HEK293 (cell line): Measurements from ENCODE around the gene TSPO.

Source experiments
- BCL11A ChIP-seq: fragments of 450-650 bp; formaldehyde crosslinking; IDR thresholded peaks from 2 replicates; pipeline ENCODE4 v1.5.1; 2016; ENCODE audit warnings: low read depth, missing biosample characterization, missing genetic modification characterization
- FEZF1 ChIP-seq: fragments of 450-650 bp; formaldehyde crosslinking; IDR thresholded peaks from 2 replicates; pipeline ENCODE4 v1.5.1; 2016; ENCODE audit warnings: missing biosample characterization, missing genetic modification characterization
- KLF7 ChIP-seq: fragments of 450-650 bp; formaldehyde crosslinking; IDR thresholded peaks from 2 replicates; pipeline ENCODE4 v1.5.1; 2016; ENCODE audit warnings: missing biosample characterization, missing genetic modification characterization, borderline replicate concordance
- KLF8 ChIP-seq: fragments of 450-650 bp; formaldehyde crosslinking; IDR thresholded peaks from 2 replicates; pipeline ENCODE4 v1.5.1; 2016; ENCODE audit warnings: missing biosample characterization, missing genetic modification characterization
- REPIN1 ChIP-seq: fragments of 450-650 bp; formaldehyde crosslinking; IDR thresholded peaks from 2 replicates; pipeline ENCODE4 v1.5.1; 2017; ENCODE audit warnings: missing biosample characterization, missing genetic modification characterization, low read depth
- SALL2 ChIP-seq: fragments of 450-650 bp; formaldehyde crosslinking; IDR thresholded peaks from 2 replicates; pipeline ENCODE4 v1.5.0; 2017; ENCODE audit warnings: missing biosample characterization, mild to moderate bottlenecking, missing genetic modification characterization, borderline replicate concordance
- SP2 ChIP-seq: fragments of 450-650 bp; formaldehyde crosslinking; IDR thresholded peaks from 2 replicates; pipeline ENCODE4 v1.5.1; 2016; ENCODE audit warnings: missing biosample characterization, missing genetic modification characterization
- YY2 ChIP-seq: fragments of 450-650 bp; formaldehyde crosslinking; IDR thresholded peaks from 2 replicates; pipeline ENCODE4 v1.5.1; 2016; ENCODE audit warnings: missing biosample characterization, missing genetic modification characterization
- ZBTB20 ChIP-seq: fragments of 450-650 bp; formaldehyde crosslinking; IDR thresholded peaks from 2 replicates; pipeline ENCODE4 v1.5.1; 2016; ENCODE audit warnings: missing biosample characterization, missing genetic modification characterization
- ZBTB48 ChIP-seq: fragments of 450-650 bp; formaldehyde crosslinking; IDR thresholded peaks from 2 replicates; pipeline ENCODE4 v1.5.1; 2016; ENCODE audit warnings: missing biosample characterization, missing genetic modification characterization
- ZNF202 ChIP-seq: fragments of 450-650 bp; formaldehyde crosslinking; IDR thresholded peaks from 2 replicates; pipeline ENCODE4 v1.5.1; 2016; ENCODE audit warnings: missing biosample characterization, missing genetic modification characterization, borderline replicate concordance
- ZNF24 ChIP-seq: fragments of 450-650 bp; formaldehyde crosslinking; IDR thresholded peaks from 2 replicates; pipeline ENCODE4 v1.5.1; 2016; ENCODE audit warnings: missing biosample characterization, missing genetic modification characterization
- ZNF341 ChIP-seq: fragments of 450-650 bp; formaldehyde crosslinking; IDR thresholded peaks from 2 replicates; pipeline ENCODE4; 2016; ENCODE audit warnings: low read depth, missing biosample characterization, missing genetic modification characterization
- ZNF600 ChIP-seq: fragments of 450-650 bp; formaldehyde crosslinking; IDR thresholded peaks from 2 replicates; pipeline ENCODE4 v1.5.1; 2016; ENCODE audit warnings: missing biosample characterization, missing genetic modification characterization
- ZNF623 ChIP-seq: fragments of 450-650 bp; formaldehyde crosslinking; IDR thresholded peaks from 2 replicates; pipeline ENCODE4 v1.5.1; 2016; ENCODE audit warnings: missing biosample characterization, missing genetic modification characterization
- ZNF664 ChIP-seq: fragments of 450-650 bp; formaldehyde crosslinking; IDR thresholded peaks from 2 replicates; pipeline ENCODE4 v1.5.1; 2016; ENCODE audit warnings: missing biosample characterization, missing genetic modification characterization
- ZNF677 ChIP-seq: fragments of 450-650 bp; IDR thresholded peaks from 2 replicates; pipeline ENCODE4 v1.5.0; 2018; ENCODE audit warnings: missing biosample characterization, mild to moderate bottlenecking, missing genetic modification characterization, moderate library complexity
- ZNF830 ChIP-seq: fragments of 450-650 bp; IDR thresholded peaks from 2 replicates; pipeline ENCODE4 v1.5.0; 2018; ENCODE audit warnings: missing biosample characterization, missing genetic modification characterization, low read depth, mild to moderate bottlenecking, moderate library complexity
- TF ChIP-seq, protein P1 (sequence below): fragments of 450-650 bp; formaldehyde crosslinking; IDR thresholded peaks from 2 replicates; pipeline ENCODE4 v1.5.1; 2016; ENCODE audit warnings: missing biosample characterization, missing genetic modification characterization, borderline replicate concordance
- TF ChIP-seq, protein P2 (sequence below): fragments of 450-650 bp; formaldehyde crosslinking; IDR thresholded peaks from 2 replicates; pipeline ENCODE4 v1.5.1; 2017; ENCODE audit warnings: missing biosample characterization, missing genetic modification characterization
- TF ChIP-seq, protein P3 (sequence below): fragments of 450-650 bp; formaldehyde crosslinking; IDR thresholded peaks from 2 replicates; pipeline ENCODE4 v1.5.1; 2017; ENCODE audit warnings: missing biosample characterization, missing genetic modification characterization
- TF ChIP-seq, protein P4 (sequence below): fragments of 450-650 bp; formaldehyde crosslinking; IDR thresholded peaks from 2 replicates; pipeline ENCODE4 v1.5.1; 2016; ENCODE audit warnings: missing biosample characterization, missing genetic modification characterization
- TF ChIP-seq, protein P5 (sequence below): fragments of 450-650 bp; formaldehyde crosslinking; IDR thresholded peaks from 2 replicates; pipeline ENCODE4 v1.5.1; 2016; ENCODE audit warnings: missing biosample characterization, missing genetic modification characterization
- TF ChIP-seq, protein P6 (sequence below): fragments of 450-650 bp; formaldehyde crosslinking; IDR thresholded peaks from 2 replicates; pipeline ENCODE4 v1.5.1; 2016; ENCODE audit warnings: missing biosample characterization, missing genetic modification characterization

Gene TSPO

DNA sequence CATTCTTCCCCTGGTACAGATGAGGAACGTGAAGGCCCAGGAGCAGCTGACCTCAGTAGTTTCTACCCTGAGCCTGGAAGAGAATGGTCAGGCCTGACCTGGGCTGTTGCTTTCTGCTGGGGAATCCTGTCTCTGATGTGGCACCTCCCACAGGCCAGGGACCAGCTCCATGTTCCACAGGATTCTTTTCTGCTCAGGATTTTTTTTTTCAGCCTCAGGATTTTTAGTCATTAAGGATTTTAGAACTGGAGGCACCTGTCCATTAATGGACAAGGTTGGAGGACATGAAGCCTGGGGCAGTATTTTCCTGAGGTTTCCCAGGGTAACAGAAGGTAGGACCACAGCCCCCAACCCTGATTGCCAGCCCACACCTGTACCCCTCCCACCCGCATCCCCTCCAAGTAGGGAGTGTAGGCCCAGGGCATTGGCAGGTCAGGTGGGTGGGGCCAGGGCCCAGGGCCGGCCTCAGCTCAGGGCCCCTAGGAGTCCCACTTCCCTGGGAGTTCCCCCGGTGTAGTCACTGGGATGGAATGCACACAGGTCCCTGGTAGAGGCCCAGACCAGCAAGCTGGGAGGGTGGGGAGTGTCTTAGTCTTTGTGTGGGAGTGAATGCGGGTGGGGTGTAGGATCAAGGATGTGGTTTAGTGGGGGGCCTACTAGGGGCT lies 24.7 kb upstream of the TSPO start (continued):
- TF ChIP-seq, protein P1, sequence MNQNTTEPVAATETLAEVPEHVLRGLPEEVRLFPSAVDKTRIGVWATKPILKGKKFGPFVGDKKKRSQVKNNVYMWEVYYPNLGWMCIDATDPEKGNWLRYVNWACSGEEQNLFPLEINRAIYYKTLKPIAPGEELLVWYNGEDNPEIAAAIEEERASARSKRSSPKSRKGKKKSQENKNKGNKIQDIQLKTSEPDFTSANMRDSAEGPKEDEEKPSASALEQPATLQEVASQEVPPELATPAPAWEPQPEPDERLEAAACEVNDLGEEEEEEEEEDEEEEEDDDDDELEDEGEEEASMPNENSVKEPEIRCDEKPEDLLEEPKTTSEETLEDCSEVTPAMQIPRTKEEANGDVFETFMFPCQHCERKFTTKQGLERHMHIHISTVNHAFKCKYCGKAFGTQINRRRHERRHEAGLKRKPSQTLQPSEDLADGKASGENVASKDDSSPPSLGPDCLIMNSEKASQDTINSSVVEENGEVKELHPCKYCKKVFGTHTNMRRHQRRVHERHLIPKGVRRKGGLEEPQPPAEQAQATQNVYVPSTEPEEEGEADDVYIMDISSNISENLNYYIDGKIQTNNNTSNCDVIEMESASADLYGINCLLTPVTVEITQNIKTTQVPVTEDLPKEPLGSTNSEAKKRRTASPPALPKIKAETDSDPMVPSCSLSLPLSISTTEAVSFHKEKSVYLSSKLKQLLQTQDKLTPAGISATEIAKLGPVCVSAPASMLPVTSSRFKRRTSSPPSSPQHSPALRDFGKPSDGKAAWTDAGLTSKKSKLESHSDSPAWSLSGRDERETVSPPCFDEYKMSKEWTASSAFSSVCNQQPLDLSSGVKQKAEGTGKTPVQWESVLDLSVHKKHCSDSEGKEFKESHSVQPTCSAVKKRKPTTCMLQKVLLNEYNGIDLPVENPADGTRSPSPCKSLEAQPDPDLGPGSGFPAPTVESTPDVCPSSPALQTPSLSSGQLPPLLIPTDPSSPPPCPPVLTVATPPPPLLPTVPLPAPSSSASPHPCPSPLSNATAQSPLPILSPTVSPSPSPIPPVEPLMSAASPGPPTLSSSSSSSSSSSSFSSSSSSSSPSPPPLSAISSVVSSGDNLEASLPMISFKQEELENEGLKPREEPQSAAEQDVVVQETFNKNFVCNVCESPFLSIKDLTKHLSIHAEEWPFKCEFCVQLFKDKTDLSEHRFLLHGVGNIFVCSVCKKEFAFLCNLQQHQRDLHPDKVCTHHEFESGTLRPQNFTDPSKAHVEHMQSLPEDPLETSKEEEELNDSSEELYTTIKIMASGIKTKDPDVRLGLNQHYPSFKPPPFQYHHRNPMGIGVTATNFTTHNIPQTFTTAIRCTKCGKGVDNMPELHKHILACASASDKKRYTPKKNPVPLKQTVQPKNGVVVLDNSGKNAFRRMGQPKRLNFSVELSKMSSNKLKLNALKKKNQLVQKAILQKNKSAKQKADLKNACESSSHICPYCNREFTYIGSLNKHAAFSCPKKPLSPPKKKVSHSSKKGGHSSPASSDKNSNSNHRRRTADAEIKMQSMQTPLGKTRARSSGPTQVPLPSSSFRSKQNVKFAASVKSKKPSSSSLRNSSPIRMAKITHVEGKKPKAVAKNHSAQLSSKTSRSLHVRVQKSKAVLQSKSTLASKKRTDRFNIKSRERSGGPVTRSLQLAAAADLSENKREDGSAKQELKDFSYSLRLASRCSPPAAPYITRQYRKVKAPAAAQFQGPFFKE, result no peak
- TF ChIP-seq FEZF1 (tag by site-specific recombination) (no peak), ZNF677 (tag by site-specific recombination) (no peak), ZNF600 (tag by site-specific recombination) (no peak), ZNF202 (no peak), BCL11A (tag by site-specific recombination) (no peak), SP2 (peak; percentile 36), KLF8 (no peak), YY2 (no peak), KLF7 (tag by site-specific recombination) (no peak), ZNF24 (tag by site-specific recombination) (no peak), ZNF341 (tag by site-specific recombination) (no peak), ZBTB48 (tag by site-specific recombination) (peak; percentile 83; the same call in 1 of the 2 replicates), ZBTB20 (tag by site-specific recombination) (peak; percentile 49; the same call in 1 of the 2 replicates), ZNF664 (tag by site-specific recombination) (no peak), ZNF830 (tag by site-specific recombination) (no peak), SALL2 (tag by site-specific recombination) (no peak), REPIN1 (tag by site-specific recombination) (no peak), ZNF623 (no peak)
- TF ChIP-seq, protein P2, sequence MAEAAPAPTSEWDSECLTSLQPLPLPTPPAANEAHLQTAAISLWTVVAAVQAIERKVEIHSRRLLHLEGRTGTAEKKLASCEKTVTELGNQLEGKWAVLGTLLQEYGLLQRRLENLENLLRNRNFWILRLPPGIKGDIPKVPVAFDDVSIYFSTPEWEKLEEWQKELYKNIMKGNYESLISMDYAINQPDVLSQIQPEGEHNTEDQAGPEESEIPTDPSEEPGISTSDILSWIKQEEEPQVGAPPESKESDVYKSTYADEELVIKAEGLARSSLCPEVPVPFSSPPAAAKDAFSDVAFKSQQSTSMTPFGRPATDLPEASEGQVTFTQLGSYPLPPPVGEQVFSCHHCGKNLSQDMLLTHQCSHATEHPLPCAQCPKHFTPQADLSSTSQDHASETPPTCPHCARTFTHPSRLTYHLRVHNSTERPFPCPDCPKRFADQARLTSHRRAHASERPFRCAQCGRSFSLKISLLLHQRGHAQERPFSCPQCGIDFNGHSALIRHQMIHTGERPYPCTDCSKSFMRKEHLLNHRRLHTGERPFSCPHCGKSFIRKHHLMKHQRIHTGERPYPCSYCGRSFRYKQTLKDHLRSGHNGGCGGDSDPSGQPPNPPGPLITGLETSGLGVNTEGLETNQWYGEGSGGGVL (tag by site-specific recombination), result peak; percentile 13; the same call in 1 of the 2 replicates
- TF ChIP-seq, protein P3, sequence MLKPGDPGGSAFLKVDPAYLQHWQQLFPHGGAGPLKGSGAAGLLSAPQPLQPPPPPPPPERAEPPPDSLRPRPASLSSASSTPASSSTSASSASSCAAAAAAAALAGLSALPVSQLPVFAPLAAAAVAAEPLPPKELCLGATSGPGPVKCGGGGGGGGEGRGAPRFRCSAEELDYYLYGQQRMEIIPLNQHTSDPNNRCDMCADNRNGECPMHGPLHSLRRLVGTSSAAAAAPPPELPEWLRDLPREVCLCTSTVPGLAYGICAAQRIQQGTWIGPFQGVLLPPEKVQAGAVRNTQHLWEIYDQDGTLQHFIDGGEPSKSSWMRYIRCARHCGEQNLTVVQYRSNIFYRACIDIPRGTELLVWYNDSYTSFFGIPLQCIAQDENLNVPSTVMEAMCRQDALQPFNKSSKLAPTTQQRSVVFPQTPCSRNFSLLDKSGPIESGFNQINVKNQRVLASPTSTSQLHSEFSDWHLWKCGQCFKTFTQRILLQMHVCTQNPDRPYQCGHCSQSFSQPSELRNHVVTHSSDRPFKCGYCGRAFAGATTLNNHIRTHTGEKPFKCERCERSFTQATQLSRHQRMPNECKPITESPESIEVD (tag by site-specific recombination), result no peak
- TF ChIP-seq, protein P4, sequence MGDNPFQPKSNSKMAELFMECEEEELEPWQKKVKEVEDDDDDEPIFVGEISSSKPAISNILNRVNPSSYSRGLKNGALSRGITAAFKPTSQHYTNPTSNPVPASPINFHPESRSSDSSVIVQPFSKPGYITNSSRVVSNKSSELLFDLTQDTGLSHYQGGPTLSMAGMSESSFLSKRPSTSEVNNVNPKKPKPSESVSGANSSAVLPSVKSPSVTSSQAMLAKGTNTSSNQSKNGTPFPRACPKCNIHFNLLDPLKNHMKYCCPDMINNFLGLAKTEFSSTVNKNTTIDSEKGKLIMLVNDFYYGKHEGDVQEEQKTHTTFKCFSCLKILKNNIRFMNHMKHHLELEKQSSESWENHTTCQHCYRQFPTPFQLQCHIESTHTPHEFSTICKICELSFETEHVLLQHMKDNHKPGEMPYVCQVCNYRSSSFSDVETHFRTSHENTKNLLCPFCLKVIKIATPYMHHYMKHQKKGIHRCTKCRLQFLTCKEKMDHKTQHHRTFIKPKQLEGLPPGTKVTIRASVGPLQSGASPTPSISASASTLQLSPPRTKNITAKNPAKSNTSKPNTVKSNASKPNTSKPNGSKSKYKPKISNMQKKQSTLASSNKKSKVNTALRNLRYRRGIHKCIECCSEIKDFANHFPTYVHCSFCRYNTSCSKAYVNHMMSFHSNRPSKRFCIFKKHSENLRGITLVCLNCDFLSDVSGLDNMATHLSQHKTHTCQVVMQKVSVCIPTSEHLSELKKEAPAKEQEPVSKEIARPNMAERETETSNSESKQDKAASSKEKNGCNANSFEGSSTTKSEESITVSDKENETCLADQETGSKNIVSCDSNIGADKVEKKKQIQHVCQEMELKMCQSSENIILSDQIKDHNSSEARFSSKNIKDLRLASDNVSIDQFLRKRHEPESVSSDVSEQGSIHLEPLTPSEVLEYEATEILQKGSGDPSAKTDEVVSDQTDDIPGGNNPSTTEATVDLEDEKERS, result no peak
- TF ChIP-seq, protein P5, sequence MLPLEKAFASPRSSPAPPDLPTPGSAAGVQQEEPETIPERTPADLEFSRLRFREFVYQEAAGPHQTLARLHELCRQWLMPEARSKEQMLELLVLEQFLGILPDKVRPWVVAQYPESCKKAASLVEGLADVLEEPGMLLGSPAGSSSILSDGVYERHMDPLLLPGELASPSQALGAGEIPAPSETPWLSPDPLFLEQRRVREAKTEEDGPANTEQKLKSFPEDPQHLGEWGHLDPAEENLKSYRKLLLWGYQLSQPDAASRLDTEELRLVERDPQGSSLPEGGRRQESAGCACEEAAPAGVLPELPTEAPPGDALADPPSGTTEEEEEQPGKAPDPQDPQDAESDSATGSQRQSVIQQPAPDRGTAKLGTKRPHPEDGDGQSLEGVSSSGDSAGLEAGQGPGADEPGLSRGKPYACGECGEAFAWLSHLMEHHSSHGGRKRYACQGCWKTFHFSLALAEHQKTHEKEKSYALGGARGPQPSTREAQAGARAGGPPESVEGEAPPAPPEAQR (tag by site-specific recombination), result no peak
- TF ChIP-seq, protein P6, sequence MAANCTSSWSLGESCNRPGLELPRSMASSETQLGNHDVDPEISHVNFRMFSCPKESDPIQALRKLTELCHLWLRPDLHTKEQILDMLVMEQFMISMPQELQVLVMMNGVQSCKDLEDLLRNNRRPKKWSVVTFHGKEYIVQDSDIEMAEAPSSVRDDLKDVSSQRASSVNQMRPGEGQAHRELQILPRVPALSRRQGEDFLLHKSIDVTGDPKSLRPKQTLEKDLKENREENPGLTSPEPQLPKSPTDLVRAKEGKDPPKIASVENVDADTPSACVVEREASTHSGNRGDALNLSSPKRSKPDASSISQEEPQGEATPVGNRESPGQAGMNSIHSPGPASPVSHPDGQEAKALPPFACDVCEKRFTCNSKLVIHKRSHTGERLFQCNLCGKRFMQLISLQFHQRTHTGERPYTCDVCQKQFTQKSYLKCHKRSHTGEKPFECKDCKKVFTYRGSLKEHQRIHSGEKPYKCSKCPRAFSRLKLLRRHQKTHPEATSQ (tag by site-specific recombination), result no peak
